Esophagus squamous epithelium (tissue), 4 donors: ENCODE data around the gene CCDC66.

Source experiments
- CTCF ChIP-seq, 6 experiments: fragments of 450-650 bp in 4 of 6; fragments of 200-600 bp in 2 of 6; sonication (generic) in 2 of 6; IDR thresholded peaks; one replicate each; pipeline ENCODE4 v1.5.1; 2016 to 2019; ENCODE audit warnings: antibody characterized with exemption in 6 of 6, mild to moderate bottlenecking in 4 of 6, moderate library complexity in 4 of 6
- POLR2A ChIP-seq, 4 donors: fragments of 450-650 bp; IDR thresholded peaks; one replicate each; pipeline ENCODE4 v1.6.1; 2017; ENCODE audit warnings: antibody characterized with exemption in 4 of 4, mild to moderate bottlenecking in 4 of 4, moderate library complexity in 3 of 4

DNA sequence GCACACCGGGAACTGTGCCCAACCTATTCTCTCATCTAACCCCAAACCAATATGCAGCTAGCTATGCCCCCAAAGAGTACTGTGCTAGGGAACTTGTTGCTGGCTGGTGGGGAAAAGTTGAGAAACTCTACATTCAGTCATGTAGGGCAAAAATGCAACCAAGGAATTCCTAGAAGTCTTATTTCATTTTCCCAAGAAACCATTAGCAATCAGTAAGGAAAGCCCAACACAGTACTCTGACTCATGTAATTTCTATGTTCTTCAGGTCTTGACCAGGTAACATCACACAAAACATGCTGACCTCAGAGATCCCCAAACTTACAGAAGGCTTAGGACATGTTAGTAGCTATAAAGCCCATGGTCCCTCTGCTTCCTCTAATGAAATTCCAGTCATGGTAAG, 74.0 kb downstream of the CCDC66 start:
- TF ChIP-seq POLR2A (IDR thresholded peaks at IDR 0.05): no peak
- TF ChIP-seq CTCF (IDR thresholded peaks at IDR 0.05): no peak
